ENCODE measurements around the gene SNX2. TPM values are rescaled to one million over a fixed set of nuclear protein-coding genes. Genes with fewer than 3 reads are reported as not detected.

Gene SNX2
- total and polyA plus RNA-seq, 4 donors: 25.5 to 57.0 (median 34.3) TPM

- no peak for TF ChIP-seq EGR1 (IDR thresholded peaks at IDR 0.05; ENCODE audit: low read depth in 2 of 2)
- TF ChIP-seq ATF3 (IDR thresholded peaks at IDR 0.05): no peak
- no peak for TF ChIP-seq JUND (IDR thresholded peaks at IDR 0.05)
- no peak for TF ChIP-seq SP1 (IDR thresholded peaks at IDR 0.05)
These were observed 15.6 kb downstream of the SNX2 start (continued) for GRCh38 chr5:122790354-122791103.

- Histone ChIP-seq H3K9ac (ENCODE audit: low read depth in 1 of 2, low read length in 2 of 2) (no peak overlapping the region), H3K9me3 (ENCODE audit: control insufficient read depth in 4 of 4, low read length in 3 of 4) (no peaks in the 10 kb centered on the region), H3K4me3 (ENCODE audit: low read depth in 1 of 3, low read length in 3 of 3) (no peak overlapping the region), H3K27ac (ENCODE audit: low read depth in 1 of 2, low read length in 2 of 2) (no peak overlapping the region), H3K27me3 (ENCODE audit: control insufficient read depth in 4 of 4, insufficient read depth in 4 of 4, low read length in 3 of 4) (no peaks in the 10 kb centered on the region), H3K4me1 (ENCODE audit: control insufficient read depth in 4 of 4, insufficient read depth in 4 of 4, low read length in 3 of 4) (no peaks in the 10 kb centered on the region), H3K36me3 (ENCODE audit: control insufficient read depth in 4 of 4, insufficient read depth in 3 of 4, low read depth in 1 of 4, low read length in 3 of 4) (peaks cover 0 to 40% (median 23%) of the 10 kb centered on the region in 4 donors)
- TF ChIP-seq CTCF (IDR thresholded peaks at IDR 0.05; ENCODE audit: low read depth, low read length, missing input control) (no peak), FOXA1 (IDR thresholded peaks at IDR 0.05) (no peak), SP1 (IDR thresholded peaks at IDR 0.05) (no peak), MAX (IDR thresholded peaks at IDR 0.05) (no peak), HNF4A (conservative IDR thresholded peaks at IDR 0.05) (no peak), NR2F2 (IDR thresholded peaks at IDR 0.05) (no peak), YY1 (IDR thresholded peaks at IDR 0.05) (no peak), HNF4G (IDR thresholded peaks at IDR 0.05) (no peak), ZBTB33 (IDR thresholded peaks at IDR 0.05) (no peak), RXRA (IDR thresholded peaks at IDR 0.05) (no peak)
- WGBS: 98% methylated on average over 2 of the region's 2 CpGs
- DNase-seq (ENCODE audit: low spot score): no peak
These were observed 30.6 kb downstream of the SNX2 start for GRCh38 chr5:122805481-122805880.

- no peaks in the 10 kb centered on the region for H3K9me3 ChIP-seq (ENCODE audit: control insufficient read depth in 4 of 4, low read length in 3 of 4)
- H3K9ac ChIP-seq (ENCODE audit: low read depth in 1 of 2, low read length in 2 of 2): no peak overlapping the region
- H3K4me1 ChIP-seq (ENCODE audit: control insufficient read depth in 4 of 4, insufficient read depth in 4 of 4, low read length in 3 of 4): no peaks in the 10 kb centered on the region
- DNase-seq (ENCODE audit: low spot score): no peak
- 99% methylated on average over 2 of the region's 2 CpGs for WGBS
- H3K36me3 ChIP-seq (ENCODE audit: control insufficient read depth in 4 of 4, insufficient read depth in 3 of 4, low read depth in 1 of 4, low read length in 3 of 4): peaks cover 0 to 19% (median 8%) of the 10 kb centered on the region in 4 donors
- H3K4me3 ChIP-seq (ENCODE audit: low read depth in 1 of 3, low read length in 3 of 3): no peak overlapping the region
- no peaks in the 10 kb centered on the region for H3K27me3 ChIP-seq (ENCODE audit: control insufficient read depth in 4 of 4, insufficient read depth in 4 of 4, low read length in 3 of 4)
- H3K27ac ChIP-seq (ENCODE audit: low read depth in 1 of 2, low read length in 2 of 2): no peak overlapping the region
- TF ChIP-seq EGR1 (IDR thresholded peaks at IDR 0.05; ENCODE audit: low read depth in 2 of 2) (no peak), FOXA1 (IDR thresholded peaks at IDR 0.05) (no peak), JUND (IDR thresholded peaks at IDR 0.05) (no peak), RXRA (IDR thresholded peaks at IDR 0.05) (no peak), RAD21 (IDR thresholded peaks at IDR 0.05) (no peak), MAX (IDR thresholded peaks at IDR 0.05) (no peak), GABPA (IDR thresholded peaks at IDR 0.05 in 1 of 2, conservative IDR thresholded peaks at IDR 0.05 in 1 of 2) (no peak), REST (IDR thresholded peaks at IDR 0.05) (no peak), NR2F2 (IDR thresholded peaks at IDR 0.05) (no peak), SP1 (IDR thresholded peaks at IDR 0.05) (no peak), FOXA2 (IDR thresholded peaks at IDR 0.05) (no peak), HNF4G (IDR thresholded peaks at IDR 0.05) (no peak), CTCF (IDR thresholded peaks at IDR 0.05; ENCODE audit: low read depth, low read length, missing input control) (no peak), TAF1 (conservative IDR thresholded peaks at IDR 0.05) (no peak)
These were observed 35.5 kb downstream of the SNX2 start for GRCh38 chr5:122810405-122810804.
